ENCODE results near the gene CTSH. TPM values are rescaled to one million over a fixed set of nuclear protein-coding genes. Genes with fewer than 3 reads are reported as not detected.

CTSH gene
- total RNA-seq, 1 donor from 2014 or later, result 5.7 TPM

- Histone ChIP-seq H3K9ac (ENCODE audit: low read length) (no peak overlapping the region), H3K79me2 (ENCODE audit: insufficient read depth, low read length) (no peaks in the 10 kb centered on the region), H3K36me3 (ENCODE audit: insufficient read depth, low read length) (no peaks in the 10 kb centered on the region), H4K20me1 (ENCODE audit: insufficient read depth, low read length) (no peaks in the 10 kb centered on the region), H3K4me1 (ENCODE audit: insufficient read depth, low read length) (no peaks in the 10 kb centered on the region), H2AFZ (ENCODE audit: low read depth, low read length) (no peak overlapping the region), H3K4me2 (ENCODE audit: low read length) (no peak overlapping the region), H3K27me3 (ENCODE audit: insufficient read depth, low read length) (no peaks in the 10 kb centered on the region), H3K9me3 (ENCODE audit: insufficient read depth, low read depth, low read length) (no peaks in the 10 kb centered on the region), H3K27ac (ENCODE audit: low read depth, low read length) (no peak overlapping the region), H3K4me3 (ENCODE audit: insufficient read depth, low read depth, low read length) (no peak overlapping the region)
- TF ChIP-seq CTCF (IDR thresholded peaks at IDR 0.05; ENCODE audit: insufficient read depth, low read depth, low read length) (no peak), EZH2 (IDR thresholded peaks at IDR 0.05; ENCODE audit: insufficient read depth, low read length) (no peak)
- Mint-ChIP-seq H3K4me1 (ENCODE audit: low read depth, unreplicated experiment) (peaks cover 20% of the 10 kb centered on the region), H3K27me3 (ENCODE audit: low read depth, unreplicated experiment) (peaks cover 14% of the 10 kb centered on the region), H3K9me3 (ENCODE audit: unreplicated experiment) (peaks cover 5% of the 10 kb centered on the region), H3K4me3 (ENCODE audit: unreplicated experiment) (no peak overlapping the region), H3K27ac (ENCODE audit: unreplicated experiment) (no peak overlapping the region), H3K36me3 (ENCODE audit: low read depth, unreplicated experiment) (no peaks in the 10 kb centered on the region)
- DNase-seq (ENCODE audit: low read depth) (no peak), FAIRE-seq (no peak)
Measured at GRCh38 chr15:78981532-78982313, 36.9 kb upstream of the CTSH start.

DNA sequence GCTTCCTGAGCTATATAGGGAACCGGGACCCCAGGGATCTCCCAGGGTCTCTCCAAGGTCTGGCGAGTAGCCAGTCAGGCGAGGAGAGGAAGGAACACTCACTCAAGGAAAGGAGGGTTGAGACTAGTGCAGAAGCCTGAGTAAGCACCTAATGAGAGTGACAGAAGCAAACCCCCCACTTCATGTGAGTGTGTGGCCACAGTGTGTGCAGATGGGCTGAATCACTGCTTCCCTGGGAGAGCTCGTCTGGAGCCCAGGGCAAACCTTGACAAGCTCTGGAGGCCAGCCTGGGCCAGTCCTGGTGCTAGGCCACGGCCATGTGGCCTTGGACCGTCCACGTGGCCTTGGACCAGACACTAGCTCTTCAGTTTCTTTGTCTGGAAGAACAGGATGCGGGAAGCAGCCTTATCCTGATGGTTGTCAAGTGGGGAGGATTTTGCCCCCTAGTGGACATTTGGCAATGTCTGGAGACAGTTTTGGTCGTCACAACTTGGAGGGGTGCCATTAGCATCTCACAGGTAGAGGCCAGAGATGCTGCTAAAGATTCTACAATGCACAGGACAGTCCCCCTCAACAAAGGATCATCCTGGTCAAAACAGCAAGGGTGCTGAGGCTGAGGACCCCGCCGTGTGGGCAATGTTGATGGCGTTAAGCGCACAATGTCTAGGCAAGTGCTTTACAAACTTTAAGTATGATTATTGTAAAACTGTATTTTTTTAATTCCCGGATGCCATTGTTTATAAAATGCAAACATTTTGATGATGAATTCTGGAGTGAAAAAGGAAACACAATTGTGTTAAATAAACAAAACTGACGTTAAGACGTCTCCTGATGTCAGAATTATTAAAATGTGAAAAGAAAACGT is 34.8 kb upstream of the CTSH start:
- H3K4me3 ChIP-seq (ENCODE audit: insufficient read depth, low read depth, low read length), result no peak overlapping the region
- FAIRE-seq (no peak), DNase-seq (ENCODE audit: low read depth) (peak; percentile 60)
- no peak overlapping the region for H3K27ac ChIP-seq (ENCODE audit: low read depth, low read length)
- TF ChIP-seq CTCF (IDR thresholded peaks at IDR 0.05; ENCODE audit: insufficient read depth, low read depth, low read length) (peak; percentile 73), EZH2 (IDR thresholded peaks at IDR 0.05; ENCODE audit: insufficient read depth, low read length) (no peak)
- H3K4me3 Mint-ChIP-seq (ENCODE audit: unreplicated experiment), result no peak overlapping the region
- H4K20me1 ChIP-seq (ENCODE audit: insufficient read depth, low read length), result no peaks in the 10 kb centered on the region
- H3K79me2 ChIP-seq (ENCODE audit: insufficient read depth, low read length), result no peaks in the 10 kb centered on the region
- H3K9me3 ChIP-seq (ENCODE audit: insufficient read depth, low read depth, low read length), result no peaks in the 10 kb centered on the region
- peak overlapping the region; percentile 75 for H2AFZ ChIP-seq (ENCODE audit: low read depth, low read length)
- H3K4me2 ChIP-seq (ENCODE audit: low read length), result no peak overlapping the region
- no peaks in the 10 kb centered on the region for H3K36me3 ChIP-seq (ENCODE audit: insufficient read depth, low read length)
- peaks cover 5% of the 10 kb centered on the region for H3K9me3 Mint-ChIP-seq (ENCODE audit: unreplicated experiment)
- no peaks in the 10 kb centered on the region for H3K36me3 Mint-ChIP-seq (ENCODE audit: low read depth, unreplicated experiment)
- H3K27me3 Mint-ChIP-seq (ENCODE audit: low read depth, unreplicated experiment), result peaks cover 18% of the 10 kb centered on the region
- H3K4me1 ChIP-seq (ENCODE audit: insufficient read depth, low read length), result no peaks in the 10 kb centered on the region
- peaks cover 17% of the 10 kb centered on the region for H3K4me1 Mint-ChIP-seq (ENCODE audit: low read depth, unreplicated experiment)
- no peaks in the 10 kb centered on the region for H3K27me3 ChIP-seq (ENCODE audit: insufficient read depth, low read length)
- H3K27ac Mint-ChIP-seq (ENCODE audit: unreplicated experiment), result peak overlapping the region; percentile 53
- peak overlapping the region; percentile 7 for H3K9ac ChIP-seq (ENCODE audit: low read length)

Data from astrocyte (in vitro differentiated cells and primary cell).